ENCODE measurements around the gene TNS2.

- TF ChIP-seq CTCF (IDR thresholded peaks at IDR 0.05; ENCODE audit: borderline replicate concordance, extremely low read depth, low read length, poor library complexity, severe bottlenecking) (peak; percentile 88), EZH2 (IDR thresholded peaks at IDR 0.05; ENCODE audit: borderline replicate concordance, low read depth, low read length, severe bottlenecking) (no peak)
Observed at GRCh38 chr12:53065975-53066931, 16.4 kb downstream of the TNS2 start.

Data from DND-41 (cell line).